ENCODE results near the gene EFHC1.

The EFHC1 gene

GRCh38 chr6:52555518-52556233 is 135.5 kb downstream of the EFHC1 start:
- DNase-seq (ENCODE audit: low spot score): no peak

DNA sequence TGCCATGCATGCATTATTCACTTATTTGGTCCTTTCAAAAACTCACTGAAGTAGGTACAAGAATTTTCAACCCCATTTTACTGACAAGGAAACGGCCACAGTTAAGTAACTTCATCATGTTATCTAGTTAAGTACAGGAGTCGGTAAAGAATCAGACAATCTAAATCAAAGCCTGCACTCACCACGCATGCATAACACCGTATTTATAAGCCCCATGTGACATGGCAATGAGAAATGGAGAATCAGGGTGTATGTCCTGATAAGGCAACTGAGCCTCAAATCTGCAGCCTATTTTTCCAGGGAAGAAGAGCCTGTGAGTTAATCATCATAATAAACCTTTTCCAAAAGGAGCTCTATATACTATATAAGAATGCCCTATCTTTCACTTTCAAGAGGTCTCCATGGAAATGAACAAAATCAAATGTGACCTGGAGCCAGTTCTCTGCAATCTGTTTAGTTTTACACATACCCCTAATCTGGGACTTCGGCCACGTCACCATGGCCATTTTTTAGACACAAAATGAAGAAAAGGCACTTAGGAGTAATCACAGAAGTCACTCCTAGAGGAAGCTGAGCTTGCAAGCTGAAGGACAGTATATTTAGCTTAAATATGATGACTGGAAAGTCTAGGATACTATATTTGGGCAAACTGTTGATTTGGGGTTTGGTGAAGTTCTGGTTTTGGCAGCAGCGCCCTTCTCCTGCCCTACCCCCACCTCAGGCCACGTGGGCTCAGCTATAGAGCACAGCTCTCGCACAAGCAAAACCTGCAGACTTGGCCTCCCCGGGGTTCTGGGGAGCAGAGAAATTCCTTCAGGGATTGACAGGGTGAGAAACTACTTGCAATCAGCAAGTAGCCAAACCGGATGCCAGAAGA is 137.5 kb downstream of the EFHC1 start:
- DNase-seq (ENCODE audit: low spot score): no peak

GRCh38 chr6:52558266-52559000 is 138.3 kb downstream of the EFHC1 start:
- no peak for DNase-seq (ENCODE audit: low spot score)

GRCh38 chr6:52560462-52560861 is 140.3 kb downstream of the EFHC1 start:
- DNase-seq (ENCODE audit: low spot score): no peak

DNA sequence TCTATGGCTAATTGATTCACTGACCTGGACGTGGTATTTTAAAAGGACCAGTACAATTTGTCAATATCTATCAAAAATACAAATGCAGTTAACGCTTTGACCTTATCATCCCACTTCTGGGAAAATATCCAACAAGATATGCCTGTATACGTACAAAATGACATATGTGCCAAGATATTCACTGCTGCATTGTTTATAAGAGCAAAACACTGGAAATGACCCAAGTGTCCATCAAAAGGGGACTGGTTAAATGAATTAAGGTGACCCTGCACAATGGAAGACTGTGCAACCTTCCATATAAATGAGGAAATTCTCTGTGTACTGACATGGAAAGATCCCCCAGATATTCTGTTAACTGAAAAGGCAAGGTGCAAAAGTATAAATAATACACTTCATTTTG is 142.8 kb downstream of the EFHC1 start:
- no peak for DNase-seq (ENCODE audit: low spot score)

GRCh38 chr6:52564856-52565255 is 144.7 kb downstream of the EFHC1 start:
- no peak for DNase-seq (ENCODE audit: low spot score)

- DNase-seq (ENCODE audit: low spot score): no peak
Measured at GRCh38 chr6:52566201-52566600, 146.1 kb downstream of the EFHC1 start.

DNA sequence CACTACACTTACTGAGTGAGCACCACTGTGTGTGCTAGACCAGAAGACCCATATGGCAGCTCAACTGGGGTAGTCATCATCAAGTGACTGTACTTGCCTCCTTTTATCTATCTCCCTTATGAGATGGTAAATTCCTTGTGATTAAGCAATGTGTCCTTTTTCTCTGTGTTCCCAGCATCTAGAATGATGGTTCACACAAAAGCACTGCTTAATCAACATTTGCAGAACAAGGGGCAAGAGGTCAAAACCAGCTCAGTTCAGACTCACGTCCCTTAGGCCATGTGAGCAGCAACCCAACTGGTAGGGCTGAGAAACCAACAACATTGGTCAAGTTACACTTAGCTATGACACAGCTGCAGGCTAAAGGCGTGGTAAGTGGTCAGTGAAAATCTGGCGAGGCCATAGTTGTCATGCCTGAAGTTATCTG is 146.7 kb downstream of the EFHC1 start:
- DNase-seq (ENCODE audit: low spot score): no peak

- no peak for DNase-seq (ENCODE audit: low spot score)
Measured at GRCh38 chr6:52568320-52568719, 148.2 kb downstream of the EFHC1 start.

GRCh38 chr6:52570291-52570700 is 150.2 kb downstream of the EFHC1 start:
- no peak for DNase-seq (ENCODE audit: low spot score)

DNA sequence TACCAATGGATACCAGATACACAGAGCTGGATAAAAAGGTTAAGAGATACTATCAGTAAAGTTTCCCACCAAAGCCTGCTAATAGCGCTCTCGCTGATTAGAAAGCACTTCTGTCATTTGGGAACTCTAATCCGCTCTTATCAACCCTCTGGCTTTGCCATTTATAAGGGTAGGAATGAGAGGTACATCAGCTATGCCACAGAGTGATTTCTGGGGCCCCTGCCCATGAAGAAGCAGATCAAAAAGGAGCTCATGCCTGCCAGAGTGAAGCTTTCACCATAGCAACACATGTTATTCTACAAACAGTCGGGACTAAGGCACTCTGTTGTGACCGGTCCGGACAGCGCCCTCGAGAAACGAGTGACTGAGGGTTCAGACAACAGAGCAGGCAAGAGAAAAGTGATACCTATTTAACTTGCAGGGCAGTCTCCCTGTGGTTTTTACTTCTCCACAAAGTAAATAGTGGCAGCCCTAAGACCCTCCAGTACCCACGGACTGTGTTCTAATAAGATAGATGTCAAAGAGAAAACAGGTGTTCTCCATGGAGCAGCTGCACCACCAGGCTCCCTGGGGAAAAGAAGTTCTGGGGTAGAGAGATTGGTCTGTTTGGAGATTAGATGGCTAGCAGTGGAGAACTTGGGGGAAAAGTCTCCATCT is 151.1 kb downstream of the EFHC1 start:
- DNase-seq (ENCODE audit: low spot score): no peak

DNA sequence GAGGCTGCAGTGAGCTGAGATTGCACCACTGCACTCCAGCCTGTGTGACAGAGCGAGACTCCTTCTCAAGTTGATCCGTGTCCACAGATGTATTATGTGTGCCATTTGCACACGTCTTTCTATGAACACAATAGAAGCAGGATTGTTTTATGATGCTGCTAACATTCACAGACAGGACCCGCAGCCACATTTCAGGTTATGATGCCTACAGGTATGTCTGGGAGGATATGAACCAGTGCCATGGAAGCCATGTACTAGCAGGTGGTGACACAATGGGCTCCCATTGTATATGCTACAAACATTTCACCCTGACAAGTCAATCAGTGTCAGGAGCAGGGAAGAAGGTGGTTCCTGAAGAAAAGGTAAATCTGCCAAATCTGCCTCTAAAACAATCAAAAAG is 152.4 kb downstream of the EFHC1 start:
- DNase-seq (ENCODE audit: low spot score): no peak

- DNase-seq (ENCODE audit: low spot score): no peak
Measured at GRCh38 chr6:52573295-52573694, 153.2 kb downstream of the EFHC1 start.
